GM23248 (cell line): ENCODE data around the gene FAM234B. TPM values are rescaled to one million over a fixed set of nuclear protein-coding genes. Genes with fewer than 3 reads are reported as not detected.

Source experiments
- DNase-seq: peaks from one replicate; pipeline ENCODE4 v3.0.0-alpha.2; 2015
- H2AFZ ChIP-seq: fragments of 200-600 bp; sonication (generic); 2 replicates; pipeline ENCODE4 v1.6.1; 2016; ENCODE audit warnings: antibody characterized with exemption
- H3F3A ChIP-seq: fragments of 200-600 bp; sonication (generic); 2 replicates; pipeline ENCODE4 v1.6.1; 2016; ENCODE audit warnings: mild to moderate bottlenecking, antibody characterized with exemption, mixed run types; ENCODE audit not compliant: insufficient read depth
- H3K27ac ChIP-seq: fragments of 200-600 bp; sonication (generic); 2 replicates; pipeline ENCODE4 v1.5.1; 2016; ENCODE audit warnings: mild to moderate bottlenecking
- H3K27me3 ChIP-seq: fragments of 200-600 bp; sonication (generic); replicated peaks from 2 replicates; pipeline ENCODE4 v1.6.1; 2016; ENCODE audit warnings: mild to moderate bottlenecking; ENCODE audit not compliant: insufficient read depth
- H3K36me3 ChIP-seq: fragments of 200-600 bp; sonication (generic); 2 replicates; pipeline ENCODE4 v1.6.1; 2016; ENCODE audit warnings: low read depth, mild to moderate bottlenecking
- H3K4me1 ChIP-seq: fragments of 200-600 bp; sonication (generic); 2 replicates; pipeline ENCODE4 v1.6.1; 2016; ENCODE audit warnings: mild to moderate bottlenecking; ENCODE audit not compliant: insufficient read depth
- H3K4me2 ChIP-seq: fragments of 200-600 bp; sonication (generic); one replicate; pipeline ENCODE4 v1.6.1; 2016; ENCODE audit warnings: mild to moderate bottlenecking; ENCODE audit not compliant: unreplicated experiment
- H3K4me3 ChIP-seq: fragments of 200-600 bp; sonication (generic); 2 replicates; pipeline ENCODE4 v1.5.1; 2016; ENCODE audit warnings: mild to moderate bottlenecking
- H3K79me2 ChIP-seq: fragments of 200-600 bp; sonication (generic); 2 replicates; pipeline ENCODE4 v1.6.1; 2016; ENCODE audit warnings: mild to moderate bottlenecking; ENCODE audit not compliant: insufficient read depth
- H3K9ac ChIP-seq: fragments of 200-600 bp; sonication (generic); 2 replicates; pipeline ENCODE4 v1.6.1; 2016; ENCODE audit warnings: mild to moderate bottlenecking
- H3K9me2 ChIP-seq: fragments of 200-600 bp; sonication (generic); 2 replicates; pipeline ENCODE4 v1.6.1; 2016; ENCODE audit warnings: mixed run types, mild to moderate bottlenecking, moderate library complexity; ENCODE audit not compliant: insufficient read depth
- H3K9me3 ChIP-seq: fragments of 200-600 bp; sonication (generic); one replicate; pipeline ENCODE4 v1.6.1; 2017; ENCODE audit warnings: low read depth
- H4K20me1 ChIP-seq: fragments of 200-600 bp; sonication (generic); 2 replicates; pipeline ENCODE4 v1.6.0; 2016; ENCODE audit not compliant: insufficient read depth
- EZH2 ChIP-seq: fragments of 200-600 bp; sonication (generic); IDR thresholded peaks from 2 replicates; pipeline ENCODE4 v1.6.1; 2018; ENCODE audit warnings: antibody characterized with exemption, mild to moderate bottlenecking; ENCODE audit not compliant: insufficient read depth, poor library complexity, severe bottlenecking
- EZH2phosphoT487 ChIP-seq: fragments of 200-600 bp; sonication (generic); IDR thresholded peaks from 2 replicates; pipeline ENCODE4 v1.6.1; 2018; ENCODE audit warnings: antibody characterized with exemption, moderate library complexity, mild to moderate bottlenecking, low read depth; ENCODE audit not compliant: insufficient read depth
- whole genome bisulfite sequencing, 2 experiments: methylation state at CpG; one replicate each; pipeline ENCODE4 v1.1.6; 2015 to 2017; ENCODE audit warnings: low lambda C conversion rate in 2 of 2, low coverage in 1 of 2; ENCODE audit errors: missing lambda C conversion rate in 2 of 2; 5-methylcytosine and 5-hydroxymethylcytosine counted together
- in situ Hi-C: fragments of 300-500 bp; cut with MboI; formaldehyde crosslinking; loops from 2 replicates; pipeline ENCODE4 v1.15.0; 2020
- polyA plus RNA-seq: library from polyadenylated mRNA; unstranded; fragments of >200 nt; fragmentation: Nextera tagmentation; extraction: Ambion mirVana; gene quantifications from 2 replicates; pipeline ENCODE4 v1.2.1, GENCODE V29; 2016
- total RNA-seq: library from RNA; depleted of rRNA; stranded (reverse); fragments of >200 nt; shearing (Covaris generic); gene quantifications from 2 replicates; pipeline ENCODE4 v1.2.3, GENCODE V29; 2014

FAM234B gene
- total and polyA plus RNA-seq, 2 experiments from 2014 or later, result 5.0 to 5.1 TPM

GRCh38 chr12:13004361-13004760 lies 39.8 kb upstream of the FAM234B start:
- no peak overlapping the region for H3K9ac ChIP-seq
- 69 to 76% methylated on average over 3 of the region's 3 CpGs for WGBS, 2 experiments
- H3K9me2 ChIP-seq, result peaks cover 5% of the 10 kb centered on the region; the same call in 1 of the 2 replicates
- no peaks in the 10 kb centered on the region for H3K9me3 ChIP-seq
- H2AFZ ChIP-seq, result no peak overlapping the region
- peaks cover 22% of the 10 kb centered on the region for H3K4me1 ChIP-seq
- no peaks in the 10 kb centered on the region for H3K36me3 ChIP-seq
- DNase-seq, result no peak
- H3K27me3 ChIP-seq, result no peaks in the 10 kb centered on the region
- no peak overlapping the region for H3K4me2 ChIP-seq
- H3K4me3 ChIP-seq, result no peak overlapping the region
- peaks cover 16% of the 10 kb centered on the region for H3F3A ChIP-seq
- no peaks in the 10 kb centered on the region for H4K20me1 ChIP-seq
- no peak for TF ChIP-seq EZH2phosphoT487
- no peak for TF ChIP-seq EZH2
- in situ Hi-C loops, result no loop called here
- H3K79me2 ChIP-seq, result peaks cover 7% of the 10 kb centered on the region
- no peak overlapping the region for H3K27ac ChIP-seq

DNA sequence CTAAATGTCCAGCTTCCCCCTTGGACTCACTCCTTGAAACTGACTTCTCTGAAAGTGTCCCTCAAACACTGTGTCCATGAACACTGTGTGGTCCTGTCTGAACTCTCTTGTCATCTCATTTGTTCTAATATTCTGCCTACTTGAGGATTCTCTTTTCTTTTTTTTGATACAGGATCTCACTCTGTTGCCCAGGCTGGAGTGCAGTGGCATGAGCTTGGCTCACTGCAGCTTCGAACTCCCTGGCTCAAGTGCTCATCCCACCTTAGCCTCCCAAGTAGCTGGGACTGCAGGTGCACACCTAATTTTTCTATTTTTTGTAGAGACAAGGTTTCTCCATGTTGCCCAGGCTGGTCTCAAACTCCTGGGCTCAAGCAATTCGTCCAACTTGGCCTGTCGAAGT lies 39.2 kb upstream of the FAM234B start:
- TF ChIP-seq EZH2, result no peak
- Histone ChIP-seq H3F3A (peaks cover 16% of the 10 kb centered on the region), H3K4me2 (no peak overlapping the region), H3K9me2 (peaks cover 6% of the 10 kb centered on the region; the same call in 1 of the 2 replicates), H2AFZ (no peak overlapping the region), H3K27me3 (no peaks in the 10 kb centered on the region), H3K9me3 (no peaks in the 10 kb centered on the region), H3K27ac (no peak overlapping the region), H3K4me1 (peaks cover 22% of the 10 kb centered on the region), H3K36me3 (no peaks in the 10 kb centered on the region), H3K9ac (no peak overlapping the region), H3K4me3 (no peak overlapping the region), H4K20me1 (no peaks in the 10 kb centered on the region), H3K79me2 (peaks cover under 1% of the 10 kb centered on the region)
- no peak for DNase-seq
- in situ Hi-C loops, result no loop called here
- 85 to 86% methylated on average over 3 of the region's 3 CpGs for WGBS, 2 experiments

- DNase-seq, result no peak
Observed at GRCh38 chr12:13005649-13006048, 38.5 kb upstream of the FAM234B start.

GRCh38 chr12:13007496-13008233 lies 36.5 kb upstream of the FAM234B start:
- Histone ChIP-seq H3K9ac (no peak overlapping the region), H3K27me3 (no peaks in the 10 kb centered on the region), H2AFZ (no peak overlapping the region), H3K27ac (no peak overlapping the region), H4K20me1 (no peaks in the 10 kb centered on the region), H3F3A (peaks cover 4% of the 10 kb centered on the region), H3K4me3 (no peak overlapping the region), H3K79me2 (no peaks in the 10 kb centered on the region), H3K4me2 (no peak overlapping the region), H3K4me1 (peaks cover 11% of the 10 kb centered on the region), H3K36me3 (no peaks in the 10 kb centered on the region), H3K9me2 (peaks cover 6% of the 10 kb centered on the region; the same call in 1 of the 2 replicates), H3K9me3 (no peaks in the 10 kb centered on the region)
- no peak for DNase-seq
- 85 to 86% methylated on average over 7 of the region's 7 CpGs for WGBS, 2 experiments
- in situ Hi-C loops, result no loop called here
- TF ChIP-seq EZH2phosphoT487 (no peak), EZH2 (no peak)

More at GRCh38 chr12:13005649-13006048, 38.5 kb upstream of the FAM234B start:
- TF ChIP-seq EZH2phosphoT487 (no peak), EZH2 (no peak)
- H3K79me2 ChIP-seq, result no peaks in the 10 kb centered on the region
- H2AFZ ChIP-seq, result no peak overlapping the region
- 93 to 100% methylated on average over 2 of the region's 2 CpGs for WGBS, 2 experiments
- in situ Hi-C loops, result no loop called here
- peaks cover 22% of the 10 kb centered on the region for H3K4me1 ChIP-seq
- no peaks in the 10 kb centered on the region for H4K20me1 ChIP-seq
- H3K4me3 ChIP-seq, result no peak overlapping the region
- no peaks in the 10 kb centered on the region for H3K27me3 ChIP-seq
- H3K4me2 ChIP-seq, result no peak overlapping the region
- H3K9me2 ChIP-seq, result peaks cover 6% of the 10 kb centered on the region; the same call in 1 of the 2 replicates
- H3K27ac ChIP-seq, result no peak overlapping the region
- no peaks in the 10 kb centered on the region for H3K9me3 ChIP-seq
- H3K9ac ChIP-seq, result no peak overlapping the region
- H3K36me3 ChIP-seq, result no peaks in the 10 kb centered on the region
- H3F3A ChIP-seq, result peaks cover 16% of the 10 kb centered on the region
